ENCODE results near the gene FBP2.

DNA sequence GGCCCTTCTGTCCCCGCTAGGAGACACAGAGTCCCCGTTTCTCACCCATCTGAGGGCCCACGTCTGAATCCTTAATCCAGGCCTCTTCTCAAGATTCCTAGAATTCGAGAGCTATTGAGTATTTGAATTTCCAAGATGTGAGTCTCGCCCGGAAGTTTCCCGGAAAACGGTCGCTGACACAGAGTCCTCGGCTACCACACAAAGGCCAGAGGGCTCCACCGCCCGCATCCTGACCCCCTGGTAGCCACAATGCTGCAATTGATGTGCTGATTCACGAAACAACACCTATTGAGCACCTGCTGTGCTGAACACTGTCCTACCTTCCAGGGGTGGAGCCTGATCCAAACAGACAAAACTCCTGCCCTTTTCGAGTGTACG is 46.4 kb upstream of the FBP2 start:
- TF ChIP-seq, protein P1, sequence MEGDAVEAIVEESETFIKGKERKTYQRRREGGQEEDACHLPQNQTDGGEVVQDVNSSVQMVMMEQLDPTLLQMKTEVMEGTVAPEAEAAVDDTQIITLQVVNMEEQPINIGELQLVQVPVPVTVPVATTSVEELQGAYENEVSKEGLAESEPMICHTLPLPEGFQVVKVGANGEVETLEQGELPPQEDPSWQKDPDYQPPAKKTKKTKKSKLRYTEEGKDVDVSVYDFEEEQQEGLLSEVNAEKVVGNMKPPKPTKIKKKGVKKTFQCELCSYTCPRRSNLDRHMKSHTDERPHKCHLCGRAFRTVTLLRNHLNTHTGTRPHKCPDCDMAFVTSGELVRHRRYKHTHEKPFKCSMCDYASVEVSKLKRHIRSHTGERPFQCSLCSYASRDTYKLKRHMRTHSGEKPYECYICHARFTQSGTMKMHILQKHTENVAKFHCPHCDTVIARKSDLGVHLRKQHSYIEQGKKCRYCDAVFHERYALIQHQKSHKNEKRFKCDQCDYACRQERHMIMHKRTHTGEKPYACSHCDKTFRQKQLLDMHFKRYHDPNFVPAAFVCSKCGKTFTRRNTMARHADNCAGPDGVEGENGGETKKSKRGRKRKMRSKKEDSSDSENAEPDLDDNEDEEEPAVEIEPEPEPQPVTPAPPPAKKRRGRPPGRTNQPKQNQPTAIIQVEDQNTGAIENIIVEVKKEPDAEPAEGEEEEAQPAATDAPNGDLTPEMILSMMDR (IDR thresholded peaks at IDR 0.05) = no peak
- TF ChIP-seq, protein P2, sequence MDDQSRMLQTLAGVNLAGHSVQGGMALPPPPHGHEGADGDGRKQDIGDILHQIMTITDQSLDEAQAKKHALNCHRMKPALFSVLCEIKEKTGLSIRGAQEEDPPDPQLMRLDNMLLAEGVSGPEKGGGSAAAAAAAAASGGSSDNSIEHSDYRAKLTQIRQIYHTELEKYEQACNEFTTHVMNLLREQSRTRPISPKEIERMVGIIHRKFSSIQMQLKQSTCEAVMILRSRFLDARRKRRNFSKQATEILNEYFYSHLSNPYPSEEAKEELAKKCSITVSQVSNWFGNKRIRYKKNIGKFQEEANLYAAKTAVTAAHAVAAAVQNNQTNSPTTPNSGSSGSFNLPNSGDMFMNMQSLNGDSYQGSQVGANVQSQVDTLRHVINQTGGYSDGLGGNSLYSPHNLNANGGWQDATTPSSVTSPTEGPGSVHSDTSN (IDR thresholded peaks at IDR 0.05) = no peak
